MM.1S (cell line): Measurements from ENCODE around the gene TGFB1.

Source experiments
- DNase-seq: peaks from one replicate; pipeline ENCODE4 v3.0.0-alpha.2; 2015
- H2AFZ ChIP-seq: fragments of 300-600 bp; sonication (generic); 2 replicates; pipeline ENCODE4 v1.6.0; 2016; ENCODE audit warnings: antibody characterized with exemption, low read length
- H3F3A ChIP-seq: fragments of 300-600 bp; sonication (generic); 2 replicates; pipeline ENCODE4 v1.6.1; 2016; ENCODE audit warnings: mild to moderate bottlenecking, antibody characterized with exemption, low read length, moderate library complexity, mixed read lengths; ENCODE audit not compliant: insufficient read depth
- H3K27ac ChIP-seq: fragments of 300-600 bp; sonication (generic); 2 replicates; pipeline ENCODE4 v1.5.1; 2016; ENCODE audit warnings: mild to moderate bottlenecking, low read length
- H3K27me3 ChIP-seq: fragments of 300-600 bp; sonication (generic); replicated peaks from 2 replicates; pipeline ENCODE4 v1.6.0; 2016; ENCODE audit warnings: low read length; ENCODE audit not compliant: insufficient read depth
- H3K36me3 ChIP-seq: fragments of 300-600 bp; sonication (generic); replicated peaks from 2 replicates; pipeline ENCODE4 v1.6.1; 2016; ENCODE audit warnings: mild to moderate bottlenecking, low read length, mixed read lengths; ENCODE audit not compliant: insufficient read depth
- H3K4me1 ChIP-seq: fragments of 300-600 bp; sonication (generic); 2 replicates; pipeline ENCODE4 v1.6.1; 2016; ENCODE audit warnings: low read length, mixed read lengths
- H3K4me2 ChIP-seq: fragments of 300-600 bp; sonication (generic); 2 replicates; pipeline ENCODE4 v1.6.0; 2016; ENCODE audit warnings: low read depth, low read length
- H3K4me3 ChIP-seq: fragments of 300-600 bp; sonication (generic); 2 replicates; pipeline ENCODE4 v1.5.1; 2016; ENCODE audit warnings: low read length, mixed read lengths
- H3K79me2 ChIP-seq: fragments of 300-600 bp; sonication (generic); 2 replicates; pipeline ENCODE4 v1.6.1; 2016; ENCODE audit warnings: mixed run types, low read length, mixed read lengths
- H3K9ac ChIP-seq: fragments of 300-600 bp; sonication (generic); 2 replicates; pipeline ENCODE4 v1.6.1; 2016; ENCODE audit warnings: low read length, mixed read lengths
- H3K9me2 ChIP-seq: fragments of 300-600 bp; sonication (generic); replicated peaks from 2 replicates; pipeline ENCODE4 v1.6.1; 2016; ENCODE audit warnings: mild to moderate bottlenecking, low read length, mixed read lengths; ENCODE audit not compliant: insufficient read depth
- H3K9me3 ChIP-seq: fragments of 300-600 bp; sonication (generic); replicated peaks from 2 replicates; pipeline ENCODE4 v1.6.1; 2016; ENCODE audit warnings: mild to moderate bottlenecking, low read length, mixed read lengths; ENCODE audit not compliant: insufficient read depth
- H4K20me1 ChIP-seq: fragments of 300-600 bp; sonication (generic); 2 replicates; pipeline ENCODE4 v1.6.1; 2016; ENCODE audit warnings: mild to moderate bottlenecking, low read length, moderate library complexity, mixed read lengths; ENCODE audit not compliant: insufficient read depth
- CTCF ChIP-seq: fragments of 300-600 bp; sonication (generic); IDR thresholded peaks from 2 replicates; pipeline ENCODE4 v1.5.1; 2016; ENCODE audit warnings: antibody characterized with exemption, low read length, mixed read lengths
- EZH2 ChIP-seq: fragments of 300-600 bp; sonication (generic); optimal IDR thresholded peaks from 2 replicates; pipeline ENCODE3; 2017; ENCODE audit warnings: low read depth, mild to moderate bottlenecking, antibody characterized with exemption, low read length, mixed read lengths
- EZH2phosphoT487 ChIP-seq: fragments of 300-600 bp; sonication (generic); IDR thresholded peaks from 2 replicates; pipeline ENCODE4 v1.6.1; 2018; ENCODE audit warnings: antibody characterized with exemption, low read length

TGFB1 gene

GRCh38 chr19:41288673-41289530 lies 64.8 kb downstream of the TGFB1 start:
- Histone ChIP-seq H3K9ac (no peak overlapping the region), H3K27me3 (no peaks in the 10 kb centered on the region), H3K9me2 (no peaks in the 10 kb centered on the region), H3F3A (0 out of 2 replicates have a peak, but pooled peaks cover 2% of the 10 kb centered on the region), H3K4me2 (no peak overlapping the region), H2AFZ (no peak overlapping the region), H3K9me3 (no peaks in the 10 kb centered on the region), H3K79me2 (peaks cover 51% of the 10 kb centered on the region), H3K36me3 (peaks cover 20% of the 10 kb centered on the region), H3K27ac (no peak overlapping the region), H3K4me1 (0 out of 2 replicates have a peak, but pooled peaks cover 3% of the 10 kb centered on the region), H3K4me3 (no peak overlapping the region), H4K20me1 (no peaks in the 10 kb centered on the region)
- TF ChIP-seq EZH2phosphoT487 (no peak), EZH2 (no peak), CTCF (no peak)
- DNase-seq, result no peak
